Transverse colon (tissue), 4 donors: ENCODE measurements around the gene SAV1. TPM values are rescaled to one million over a fixed set of nuclear protein-coding genes. Genes with fewer than 3 reads are reported as not detected.

ENCODE experiments used
- DNase-seq: peaks from one replicate; pipeline ENCODE4 v3.0.0-alpha.2; 2019
- H3K27ac ChIP-seq, 4 donors: fragments of 200-600 bp; sonication (generic); 2 replicates each; pipeline ENCODE4 v1.5.1; 2016 to 2018; ENCODE audit warnings: inconsistent platforms in 4 of 4
- H3K27me3 ChIP-seq: fragments of 200-600 bp; sonication (generic); 2 replicates; pipeline ENCODE4 v1.5.1; 2017; ENCODE audit warnings: inconsistent platforms
- H3K36me3 ChIP-seq, 4 donors: fragments of 200-600 bp; sonication (generic); 2 replicates each; pipeline ENCODE4 v1.5.1; 2017 to 2019; ENCODE audit warnings: inconsistent platforms in 4 of 4
- H3K4me1 ChIP-seq, 4 donors: fragments of 200-600 bp; sonication (generic); 2 replicates each; pipeline ENCODE4 v1.5.1; 2017 to 2020; ENCODE audit warnings: inconsistent platforms in 4 of 4
- H3K4me3 ChIP-seq, 4 donors: fragments of 200-600 bp; sonication (generic); 1 replicate in 1 of 4; 2 replicates in 3 of 4; pipeline versions ENCODE4 v1.5.1 to v1.6.1; 2017 to 2019; ENCODE audit warnings: inconsistent platforms in 4 of 4
- H3K9me3 ChIP-seq, 2 donors: fragments of 200-600 bp; sonication (generic); 2 replicates each; pipeline ENCODE4 v1.5.1; 2017 to 2019; ENCODE audit warnings: inconsistent platforms in 2 of 2
- EP300 ChIP-seq: sonication (generic); formaldehyde crosslinking; IDR thresholded peaks from one replicate; pipeline ENCODE4 v1.6.1; 2017; ENCODE audit warnings: antibody characterized with exemption, low read depth
- POLR2A ChIP-seq: fragments of 450-650 bp; IDR thresholded peaks from one replicate; pipeline ENCODE4 v1.6.1; 2016; ENCODE audit warnings: antibody characterized with exemption, mild to moderate bottlenecking, moderate library complexity
- POLR2AphosphoS5 ChIP-seq, 3 donors: sonication (generic); formaldehyde crosslinking; IDR thresholded peaks; one replicate each; pipeline ENCODE4 v1.6.1; 2016; ENCODE audit warnings: antibody characterized with exemption in 3 of 3
- WGBS, 2 donors: methylation state at CpG; one replicate each; pipeline ENCODE4 v1.1.5; 2018; ENCODE audit warnings: low coverage in 1 of 2; 5-methylcytosine and 5-hydroxymethylcytosine counted together
- in situ Hi-C, 4 donors: fragments of 200-750 bp; cut with MboI; loops; one replicate each; pipeline versions ENCODE4 v1.15.0 to v1.15.1; 2017; ENCODE audit warnings: low sequenced_read_pairs in 3 of 4, low pct_ligation_motif_present in 1 of 4, low pct_unique_long_range_greater_than_20kb in 1 of 4
- intact Hi-C: fragments of 100-400 bp; cut with DNase I; formaldehyde crosslinking; loops from one replicate; pipeline ENCODE4 v1.15.1; 2023; ENCODE audit warnings: low total_unique reads
- total RNA-seq, 4 donors: library from RNA; depleted of rRNA; stranded (reverse); fragments of >200 nt; gene quantifications; one replicate each; pipeline ENCODE4 v1.1.0, GENCODE V29; 2016
- TF ChIP-seq, protein P1 (sequence below), 5 experiments: fragments of 200-600 bp in 3 of 5; fragments of 450-650 bp in 2 of 5; sonication (generic) in 3 of 5; IDR thresholded peaks; 1 replicate in 2 of 5; 2 replicates in 3 of 5; pipeline ENCODE4 v1.5.1; 2016 to 2017; ENCODE audit warnings: antibody characterized with exemption in 5 of 5, inconsistent platforms in 3 of 5, mild to moderate bottlenecking in 2 of 5, moderate library complexity in 1 of 5

SAV1 gene
- total RNA-seq, 4 donors from 2014 or later, result 14.9 to 81.0 (median 23.2) TPM

DNA sequence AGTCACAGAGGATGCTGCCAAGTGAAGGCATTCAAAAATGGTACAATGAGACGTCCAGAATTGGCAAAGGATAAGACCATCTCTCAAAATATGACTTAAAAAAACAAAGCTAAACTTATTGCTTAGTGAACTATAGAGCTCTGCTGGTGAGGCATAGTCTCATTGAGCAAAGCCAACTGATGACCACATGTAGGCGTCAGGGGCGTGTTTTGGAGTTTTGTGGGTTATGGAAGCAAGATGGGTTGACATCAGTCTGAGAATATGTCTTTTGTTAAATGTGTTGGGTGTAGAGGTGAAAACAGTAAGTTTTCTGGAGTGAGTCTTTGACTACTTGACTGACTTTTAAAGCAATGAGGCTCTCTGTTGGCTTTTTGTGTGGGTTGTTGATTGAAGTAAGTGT lies 60.9 kb downstream of the SAV1 start:
- intact Hi-C loops (no loop called here), in situ Hi-C loops (no loop called here)

DNA sequence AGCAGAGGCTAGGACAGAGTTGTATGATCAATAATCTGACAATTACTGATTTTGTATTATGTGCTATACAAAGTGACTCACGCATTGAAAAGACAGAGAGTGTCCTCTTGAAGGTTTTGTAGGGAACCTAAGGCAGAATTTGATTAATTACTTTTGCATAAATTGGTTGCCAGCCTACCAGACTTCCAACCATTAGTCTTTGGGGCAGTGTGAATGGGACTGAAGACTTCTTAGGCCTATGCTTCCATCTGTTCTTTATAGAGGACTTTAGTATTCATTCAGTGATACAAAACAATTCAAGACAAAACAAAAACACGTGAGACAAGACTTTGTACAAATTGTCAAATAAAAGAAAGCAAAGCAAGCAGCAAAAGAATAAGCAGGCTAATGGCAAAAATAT lies 61.6 kb downstream of the SAV1 start:
- WGBS, 2 donors, result 89 to 100% methylated on average over 2 of the region's 2 CpGs
- no peaks in the 10 kb centered on the region for H3K4me1 ChIP-seq
- H3K27ac ChIP-seq, result no peak overlapping the region
- in situ Hi-C loops, result no loop called here
- no peaks in the 10 kb centered on the region for H3K9me3 ChIP-seq
- H3K27me3 ChIP-seq, result no peaks in the 10 kb centered on the region
- H3K36me3 ChIP-seq, result no peaks in the 10 kb centered on the region
- TF ChIP-seq, protein P1, sequence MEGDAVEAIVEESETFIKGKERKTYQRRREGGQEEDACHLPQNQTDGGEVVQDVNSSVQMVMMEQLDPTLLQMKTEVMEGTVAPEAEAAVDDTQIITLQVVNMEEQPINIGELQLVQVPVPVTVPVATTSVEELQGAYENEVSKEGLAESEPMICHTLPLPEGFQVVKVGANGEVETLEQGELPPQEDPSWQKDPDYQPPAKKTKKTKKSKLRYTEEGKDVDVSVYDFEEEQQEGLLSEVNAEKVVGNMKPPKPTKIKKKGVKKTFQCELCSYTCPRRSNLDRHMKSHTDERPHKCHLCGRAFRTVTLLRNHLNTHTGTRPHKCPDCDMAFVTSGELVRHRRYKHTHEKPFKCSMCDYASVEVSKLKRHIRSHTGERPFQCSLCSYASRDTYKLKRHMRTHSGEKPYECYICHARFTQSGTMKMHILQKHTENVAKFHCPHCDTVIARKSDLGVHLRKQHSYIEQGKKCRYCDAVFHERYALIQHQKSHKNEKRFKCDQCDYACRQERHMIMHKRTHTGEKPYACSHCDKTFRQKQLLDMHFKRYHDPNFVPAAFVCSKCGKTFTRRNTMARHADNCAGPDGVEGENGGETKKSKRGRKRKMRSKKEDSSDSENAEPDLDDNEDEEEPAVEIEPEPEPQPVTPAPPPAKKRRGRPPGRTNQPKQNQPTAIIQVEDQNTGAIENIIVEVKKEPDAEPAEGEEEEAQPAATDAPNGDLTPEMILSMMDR (IDR thresholded peaks at IDR 0.05), result no peak
- TF ChIP-seq POLR2AphosphoS5 (IDR thresholded peaks at IDR 0.05) (no peak), EP300 (no peak), POLR2A (no peak)
- no peak for DNase-seq
- no peak overlapping the region for H3K4me3 ChIP-seq
- intact Hi-C loops, result no loop called here

More for the DNA sequence above, 60.9 kb downstream of the SAV1 start:
- 80 to 90% methylated on average over 3 of the region's 3 CpGs for WGBS, 2 donors
- no peak for DNase-seq
- H3K27me3 ChIP-seq, result no peaks in the 10 kb centered on the region
- no peak overlapping the region for H3K4me3 ChIP-seq
- H3K27ac ChIP-seq, result no peak overlapping the region
- H3K4me1 ChIP-seq, result no peaks in the 10 kb centered on the region
- TF ChIP-seq POLR2AphosphoS5 (IDR thresholded peaks at IDR 0.05) (no peak), POLR2A (no peak), EP300 (no peak)
- TF ChIP-seq, protein P1 (IDR thresholded peaks at IDR 0.05), result no peak
- no peaks in the 10 kb centered on the region for H3K36me3 ChIP-seq
- no peaks in the 10 kb centered on the region for H3K9me3 ChIP-seq

DNA sequence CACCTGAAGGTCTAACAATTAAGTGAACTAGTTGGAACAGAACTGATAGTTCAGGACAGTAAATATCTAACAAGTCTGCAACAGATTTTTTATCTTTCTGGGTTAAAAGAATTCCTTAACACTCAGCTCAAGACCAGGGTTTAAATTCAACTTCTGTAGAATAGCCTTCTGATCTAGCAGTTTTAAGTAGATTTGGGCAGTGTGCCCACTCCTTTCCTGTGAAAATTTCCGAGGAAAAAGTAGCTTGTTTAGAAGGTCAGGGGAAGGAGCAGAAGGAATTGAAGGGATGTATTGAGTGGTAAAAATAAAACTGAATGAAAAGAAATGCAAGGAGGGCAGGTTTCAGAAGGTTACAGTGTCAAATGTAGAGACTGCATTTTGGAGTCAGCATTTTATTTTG lies 62.3 kb downstream of the SAV1 start:
- Histone ChIP-seq H3K4me3 (no peak overlapping the region), H3K9me3 (no peaks in the 10 kb centered on the region), H3K36me3 (no peaks in the 10 kb centered on the region), H3K27ac (no peak overlapping the region), H3K27me3 (no peaks in the 10 kb centered on the region), H3K4me1 (peaks cover 0 to 1% (median 0%) of the 10 kb centered on the region in 4 donors)
- intact Hi-C loops (no loop called here), in situ Hi-C loops (no loop called here)
- DNase-seq, result no peak
- WGBS, 2 donors, result 21 to 50% methylated on average over 1 of the region's 1 CpG
- TF ChIP-seq, protein P1 (IDR thresholded peaks at IDR 0.05), result no peak
- TF ChIP-seq EP300, result no peak
- no peak for TF ChIP-seq POLR2AphosphoS5 (IDR thresholded peaks at IDR 0.05)
- no peak for TF ChIP-seq POLR2A

DNA sequence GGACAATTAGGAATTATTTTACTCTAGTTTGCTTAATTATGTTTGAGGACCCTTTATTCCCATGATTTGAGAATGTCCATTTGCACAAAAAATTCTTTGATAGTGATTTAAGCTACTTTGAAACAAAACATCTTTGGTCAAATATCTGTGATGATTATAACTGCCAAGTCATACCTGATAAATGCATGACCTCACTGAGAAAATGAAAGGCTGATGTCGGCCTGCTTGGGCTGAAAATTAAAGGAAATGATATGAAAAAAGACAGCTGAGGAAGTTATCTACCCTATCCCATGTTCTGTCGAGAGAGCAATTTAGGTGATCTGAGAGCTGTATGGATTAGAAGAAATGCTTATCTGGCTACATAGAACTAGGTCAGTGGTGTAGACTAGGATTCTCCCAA lies 64.5 kb downstream of the SAV1 start:
- DNase-seq, result no peak
- no peaks in the 10 kb centered on the region for H3K27me3 ChIP-seq
- no peaks in the 10 kb centered on the region for H3K9me3 ChIP-seq
- 79 to 83% methylated on average over 2 of the region's 2 CpGs for WGBS, 2 donors
- in situ Hi-C loops, result no loop called here
- no peaks in the 10 kb centered on the region for H3K36me3 ChIP-seq
- no peak overlapping the region for H3K27ac ChIP-seq
- intact Hi-C loops, result no loop called here
- peaks cover 0 to 12% (median 1%) of the 10 kb centered on the region in 4 donors for H3K4me1 ChIP-seq
- no peak overlapping the region for H3K4me3 ChIP-seq
- TF ChIP-seq POLR2A (no peak), POLR2AphosphoS5 (IDR thresholded peaks at IDR 0.05) (no peak), EP300 (no peak)

DNA sequence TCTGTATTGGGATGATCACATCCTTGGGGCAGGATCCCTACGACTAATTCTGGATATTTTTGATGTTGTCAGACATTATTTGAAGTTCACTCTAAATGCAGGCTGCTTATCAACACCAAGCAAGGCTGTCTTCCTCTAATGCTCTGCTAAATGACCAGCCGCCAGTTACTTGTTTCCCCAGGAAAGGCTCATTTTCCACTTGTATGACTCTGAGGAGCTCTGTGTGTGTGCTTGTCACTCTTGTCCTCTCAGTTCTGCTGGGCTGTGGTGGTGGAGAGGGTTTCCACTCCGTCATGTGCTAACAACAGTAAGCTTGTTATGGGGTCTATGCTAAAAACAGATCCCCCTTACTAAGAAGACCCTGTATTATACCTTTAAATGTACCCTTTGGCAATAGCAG lies 66.1 kb downstream of the SAV1 start:
- DNase-seq, result no peak
- H3K4me1 ChIP-seq, result peaks cover 0 to 12% (median 1%) of the 10 kb centered on the region in 4 donors
- TF ChIP-seq POLR2AphosphoS5 (IDR thresholded peaks at IDR 0.05) (no peak), EP300 (no peak), POLR2A (no peak)
- TF ChIP-seq, protein P1 (IDR thresholded peaks at IDR 0.05), result no peak
- WGBS, 2 donors, result 80 to 89% methylated on average over 1 to 3 of the region's 3 CpGs
- no peaks in the 10 kb centered on the region for H3K9me3 ChIP-seq
- no peak overlapping the region for H3K4me3 ChIP-seq
- intact Hi-C loops, result no loop called here
- H3K27ac ChIP-seq, result no peak overlapping the region
- in situ Hi-C loops, result no loop called here
- H3K27me3 ChIP-seq, result no peaks in the 10 kb centered on the region
- H3K36me3 ChIP-seq, result no peaks in the 10 kb centered on the region
